Right lobe of liver (tissue), 4 donors: ENCODE results near the gene APCDD1L.

Experiments
- POLR2A ChIP-seq: fragments of 450-650 bp; IDR thresholded peaks from one replicate; pipeline ENCODE4 v1.6.1; 2017; ENCODE audit warnings: antibody characterized with exemption, mild to moderate bottlenecking
- TF ChIP-seq, protein P1 (sequence below), 4 donors: fragments of 200-600 bp in 3 of 4; fragments of 450-650 bp in 1 of 4; IDR thresholded peaks; one replicate each; pipeline versions ENCODE4 v1.5.1 to v1.8.0; 2016 to 2022; ENCODE audit warnings: antibody characterized with exemption in 4 of 4, mild to moderate bottlenecking in 2 of 4
- donor health status: DM: no; HTN: no; CAD: no.
- donor health status: DM: no; HTN: no; CAD: no.
- donor health status: DM: no; HTN: yes; CAD: no.

- TF ChIP-seq, protein P1, sequence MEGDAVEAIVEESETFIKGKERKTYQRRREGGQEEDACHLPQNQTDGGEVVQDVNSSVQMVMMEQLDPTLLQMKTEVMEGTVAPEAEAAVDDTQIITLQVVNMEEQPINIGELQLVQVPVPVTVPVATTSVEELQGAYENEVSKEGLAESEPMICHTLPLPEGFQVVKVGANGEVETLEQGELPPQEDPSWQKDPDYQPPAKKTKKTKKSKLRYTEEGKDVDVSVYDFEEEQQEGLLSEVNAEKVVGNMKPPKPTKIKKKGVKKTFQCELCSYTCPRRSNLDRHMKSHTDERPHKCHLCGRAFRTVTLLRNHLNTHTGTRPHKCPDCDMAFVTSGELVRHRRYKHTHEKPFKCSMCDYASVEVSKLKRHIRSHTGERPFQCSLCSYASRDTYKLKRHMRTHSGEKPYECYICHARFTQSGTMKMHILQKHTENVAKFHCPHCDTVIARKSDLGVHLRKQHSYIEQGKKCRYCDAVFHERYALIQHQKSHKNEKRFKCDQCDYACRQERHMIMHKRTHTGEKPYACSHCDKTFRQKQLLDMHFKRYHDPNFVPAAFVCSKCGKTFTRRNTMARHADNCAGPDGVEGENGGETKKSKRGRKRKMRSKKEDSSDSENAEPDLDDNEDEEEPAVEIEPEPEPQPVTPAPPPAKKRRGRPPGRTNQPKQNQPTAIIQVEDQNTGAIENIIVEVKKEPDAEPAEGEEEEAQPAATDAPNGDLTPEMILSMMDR (IDR thresholded peaks at IDR 0.05): no peak
- no peak for TF ChIP-seq POLR2A
Measured at GRCh38 chr20:58511364-58511763, 3.8 kb downstream of the APCDD1L start.
